Stimulated activated naive B cell treated with anti-CD40 and anti-IgM and Interleukin-4, amounts not matched to agents 10 μg/mL and 1 μg/mL and 100 μg/mL, for 72 hours (primary cell): ENCODE measurements around the gene CEP112.
"Not testable (repeated sequence)": the region's sequence is repeated elsewhere in the genome, so short reads cannot be mapped to it uniquely, and the experiment has no call there.

Experiments used
- ATAC-seq, 2 donors: fragments of 150-1000 bp; cut with Tn5 transposase; replicated peaks; 2 replicates each; pipeline ENCODE4 v1.10.0; 2021; ENCODE audit warnings: moderate library complexity in 1 of 2
- DNase-seq: peaks from one replicate; pipeline ENCODE4 v3.0.0; 2021
- H3K27ac Mint-ChIP-seq: one replicate; pipeline ENCODE4 v1.8.0; 2022; ENCODE audit warnings: mild to moderate bottlenecking, mixed read lengths
- H3K27me3 Mint-ChIP-seq, 2 donors: one replicate each; pipeline ENCODE4 v1.8.0; 2022; ENCODE audit warnings: mixed read lengths in 2 of 2
- H3K36me3 Mint-ChIP-seq, 2 donors: one replicate each; pipeline ENCODE4 v1.8.0; 2022; ENCODE audit warnings: mixed read lengths in 2 of 2, mild to moderate bottlenecking in 1 of 2
- H3K4me1 Mint-ChIP-seq, 2 donors: one replicate each; pipeline ENCODE4 v1.8.0; 2022; ENCODE audit warnings: mixed read lengths in 2 of 2, mild to moderate bottlenecking in 1 of 2
- H3K4me3 Mint-ChIP-seq, 2 donors: one replicate each; pipeline ENCODE4 v1.8.0; 2022; ENCODE audit warnings: mild to moderate bottlenecking in 2 of 2, mixed read lengths in 2 of 2, moderate library complexity in 1 of 2
- H3K9me3 Mint-ChIP-seq, 2 donors: one replicate each; pipeline ENCODE4 v1.8.0; 2022; ENCODE audit warnings: mixed read lengths in 2 of 2, mild to moderate bottlenecking in 1 of 2

CEP112 gene

GRCh38 chr17:66187718-66188117 lies 4.2 kb downstream of the CEP112 start:
- no peaks in the 10 kb centered on the region for H3K27me3 Mint-ChIP-seq
- no peak overlapping the region for H3K4me3 Mint-ChIP-seq
- no peaks in the 10 kb centered on the region for H3K9me3 Mint-ChIP-seq
- H3K27ac Mint-ChIP-seq = no peak overlapping the region
- DNase-seq (no peak), ATAC-seq (no peak)
- H3K36me3 Mint-ChIP-seq = peaks cover 0 to 3% of the 10 kb centered on the region in 2 donors
- H3K4me1 Mint-ChIP-seq = peaks cover 7 to 9% of the 10 kb centered on the region in 2 donors

GRCh38 chr17:66185862-66186261 lies 6.1 kb downstream of the CEP112 start:
- peaks cover 2 to 3% of the 10 kb centered on the region in 2 donors for H3K36me3 Mint-ChIP-seq
- H3K27ac Mint-ChIP-seq = no peak overlapping the region
- H3K4me1 Mint-ChIP-seq = peaks cover 0 to under 1% of the 10 kb centered on the region in 2 donors
- H3K27me3 Mint-ChIP-seq = no peaks in the 10 kb centered on the region
- ATAC-seq = no peak
- H3K9me3 Mint-ChIP-seq = no peaks in the 10 kb centered on the region
- no peak for DNase-seq
- H3K4me3 Mint-ChIP-seq = no peak overlapping the region

GRCh38 chr17:66184392-66184791 lies 7.5 kb downstream of the CEP112 start:
- Mint-ChIP-seq H3K36me3 (peaks cover 2 to 3% of the 10 kb centered on the region in 2 donors), H3K27ac (no peak overlapping the region), H3K4me1 (no peaks in the 10 kb centered on the region), H3K27me3 (no peaks in the 10 kb centered on the region), H3K9me3 (no peaks in the 10 kb centered on the region), H3K4me3 (no peak overlapping the region)
- no peak for DNase-seq
- ATAC-seq = no peak

- no peak overlapping the region for H3K4me3 Mint-ChIP-seq
- ATAC-seq = no peak
- no peaks in the 10 kb centered on the region for H3K4me1 Mint-ChIP-seq
- DNase-seq = no peak
- no peak overlapping the region for H3K27ac Mint-ChIP-seq
- H3K27me3 Mint-ChIP-seq = no peaks in the 10 kb centered on the region
- H3K9me3 Mint-ChIP-seq = no peaks in the 10 kb centered on the region
- peaks cover 2 to 3% of the 10 kb centered on the region in 2 donors for H3K36me3 Mint-ChIP-seq
These were observed 8.4 kb downstream of the CEP112 start for GRCh38 chr17:66183529-66183928.

- ATAC-seq = no peak
- H3K36me3 Mint-ChIP-seq = peaks cover 0 to 2% of the 10 kb centered on the region in 2 donors
- no peak overlapping the region for H3K27ac Mint-ChIP-seq
These were observed 13.3 kb downstream of the CEP112 start for GRCh38 chr17:66178642-66179041.

GRCh38 chr17:66177048-66177447 lies 14.9 kb downstream of the CEP112 start:
- DNase-seq (no peak), ATAC-seq (no peak)
- Mint-ChIP-seq H3K4me1 (no peaks in the 10 kb centered on the region), H3K27ac (no peak overlapping the region), H3K27me3 (no peaks in the 10 kb centered on the region), H3K36me3 (peaks cover 0 to 2% of the 10 kb centered on the region in 2 donors), H3K9me3 (no peaks in the 10 kb centered on the region), H3K4me3 (no peak overlapping the region)

More at GRCh38 chr17:66178642-66179041, 13.3 kb downstream of the CEP112 start:
- H3K4me1 Mint-ChIP-seq = no peaks in the 10 kb centered on the region
- DNase-seq = no peak
- no peak overlapping the region for H3K4me3 Mint-ChIP-seq
- H3K9me3 Mint-ChIP-seq = no peaks in the 10 kb centered on the region
- H3K27me3 Mint-ChIP-seq = no peaks in the 10 kb centered on the region

GRCh38 chr17:66175892-66176291 lies 16.0 kb downstream of the CEP112 start:
- Mint-ChIP-seq H3K9me3 (no peaks in the 10 kb centered on the region), H3K4me1 (no peaks in the 10 kb centered on the region), H3K27me3 (no peaks in the 10 kb centered on the region), H3K36me3 (no peaks in the 10 kb centered on the region), H3K4me3 (no peak overlapping the region), H3K27ac (no peak overlapping the region)
- no peak for ATAC-seq
- no peak for DNase-seq

GRCh38 chr17:66172691-66173223 lies 19.2 kb downstream of the CEP112 start:
- ATAC-seq (no peak), DNase-seq (no peak)
- Mint-ChIP-seq H3K9me3 (no peaks in the 10 kb centered on the region), H3K27ac (no peak overlapping the region), H3K27me3 (no peaks in the 10 kb centered on the region), H3K4me1 (no peaks in the 10 kb centered on the region), H3K36me3 (no peaks in the 10 kb centered on the region), H3K4me3 (no peak overlapping the region)

GRCh38 chr17:66172144-66172543 lies 19.8 kb downstream of the CEP112 start:
- no peaks in the 10 kb centered on the region for H3K9me3 Mint-ChIP-seq
- no peak for ATAC-seq
- H3K4me1 Mint-ChIP-seq = no peaks in the 10 kb centered on the region
- H3K27ac Mint-ChIP-seq = no peak overlapping the region
- H3K36me3 Mint-ChIP-seq = no peaks in the 10 kb centered on the region
- H3K4me3 Mint-ChIP-seq = no peak overlapping the region
- no peaks in the 10 kb centered on the region for H3K27me3 Mint-ChIP-seq
- DNase-seq = no peak

- H3K36me3 Mint-ChIP-seq = no peaks in the 10 kb centered on the region
- no peak overlapping the region for H3K4me3 Mint-ChIP-seq
- H3K27me3 Mint-ChIP-seq = no peaks in the 10 kb centered on the region
- no peak overlapping the region for H3K27ac Mint-ChIP-seq
- H3K4me1 Mint-ChIP-seq = no peaks in the 10 kb centered on the region
- ATAC-seq (no peak), DNase-seq (no peak)
- H3K9me3 Mint-ChIP-seq = no peaks in the 10 kb centered on the region
These were observed 20.2 kb downstream of the CEP112 start for GRCh38 chr17:66171692-66172091.

GRCh38 chr17:66171172-66171571 lies 20.8 kb downstream of the CEP112 start:
- no peaks in the 10 kb centered on the region for H3K36me3 Mint-ChIP-seq
- no peaks in the 10 kb centered on the region for H3K27me3 Mint-ChIP-seq
- no peaks in the 10 kb centered on the region for H3K9me3 Mint-ChIP-seq
- no peak for DNase-seq
- H3K27ac Mint-ChIP-seq = no peak overlapping the region
- no peak overlapping the region for H3K4me3 Mint-ChIP-seq
- no peaks in the 10 kb centered on the region for H3K4me1 Mint-ChIP-seq
- no peak for ATAC-seq

GRCh38 chr17:66169839-66170238 lies 22.1 kb downstream of the CEP112 start:
- H3K27ac Mint-ChIP-seq = no peak overlapping the region
- ATAC-seq = no peak
- no peak for DNase-seq
- H3K4me1 Mint-ChIP-seq = no peaks in the 10 kb centered on the region
- H3K9me3 Mint-ChIP-seq = no peaks in the 10 kb centered on the region
- no peaks in the 10 kb centered on the region for H3K27me3 Mint-ChIP-seq
- no peaks in the 10 kb centered on the region for H3K36me3 Mint-ChIP-seq
- H3K4me3 Mint-ChIP-seq = no peak overlapping the region

GRCh38 chr17:66167189-66167815 lies 24.6 kb downstream of the CEP112 start:
- no peaks in the 10 kb centered on the region for H3K27me3 Mint-ChIP-seq
- DNase-seq = no peak
- ATAC-seq = no peak
- no peaks in the 10 kb centered on the region for H3K36me3 Mint-ChIP-seq
- H3K27ac Mint-ChIP-seq = no peak overlapping the region
- no peak overlapping the region for H3K4me3 Mint-ChIP-seq
- no peaks in the 10 kb centered on the region for H3K9me3 Mint-ChIP-seq
- no peaks in the 10 kb centered on the region for H3K4me1 Mint-ChIP-seq

GRCh38 chr17:66165537-66166123 lies 26.3 kb downstream of the CEP112 start:
- no peak for DNase-seq
- Mint-ChIP-seq H3K9me3 (no peaks in the 10 kb centered on the region), H3K27ac (no peak overlapping the region), H3K36me3 (no peaks in the 10 kb centered on the region), H3K27me3 (no peaks in the 10 kb centered on the region), H3K4me3 (no peak overlapping the region), H3K4me1 (no peaks in the 10 kb centered on the region)
- no peak for ATAC-seq

- not testable (repeated sequence) for DNase-seq, H3K4me3 Mint-ChIP-seq, H3K4me1 Mint-ChIP-seq, ATAC-seq, H3K27me3 Mint-ChIP-seq, H3K27ac Mint-ChIP-seq
- H3K9me3 Mint-ChIP-seq = peaks cover 13 to 14% of the 10 kb centered on the region in 2 donors
- peaks cover 5 to 19% of the 10 kb centered on the region in 2 donors for H3K36me3 Mint-ChIP-seq
These were observed 36.9 kb downstream of the CEP112 start for GRCh38 chr17:66155055-66155454.
